HepG2 (cell line): ENCODE data around the gene ATP2A2. TPM values are rescaled to one million over a fixed set of nuclear protein-coding genes. Genes with fewer than 3 reads are reported as not detected.

Experiments
- AHR ChIP-seq: IDR thresholded peaks from 2 replicates; pipeline ENCODE4 v1.6.1; 2018; ENCODE audit warnings: missing genetic modification reagents, missing compliant biosample characterization
- BHLHE40 ChIP-seq: IDR thresholded peaks from 2 replicates; pipeline ENCODE4 v1.6.1; 2011; ENCODE audit warnings: low read length, improper control_type of control experiment
- CCAR2 ChIP-seq: fragments of 200-400 bp; formaldehyde crosslinking; optimal IDR thresholded peaks from 2 replicates; pipeline ENCODE3; 2018; ENCODE audit warnings: low read depth, mild to moderate bottlenecking, low read length, moderate library complexity
- CERS6 ChIP-seq: sonication (generic); formaldehyde crosslinking; IDR thresholded peaks from 2 replicates; pipeline ENCODE4 v1.5.0; 2020; ENCODE audit warnings: missing genetic modification reagents
- E2F2 ChIP-seq: sonication (generic); formaldehyde crosslinking; IDR thresholded peaks from 2 replicates; pipeline ENCODE4 v1.4.0; 2020; ENCODE audit warnings: missing genetic modification reagents, borderline replicate concordance
- ELF1 ChIP-seq: sonication (generic); formaldehyde crosslinking; IDR thresholded peaks from 2 replicates; pipeline ENCODE4 v1.4.0; 2020; ENCODE audit warnings: missing genetic modification reagents
- FOXK1 ChIP-seq: sonication (generic); formaldehyde crosslinking; IDR thresholded peaks from 2 replicates; pipeline ENCODE4 v1.4.0; 2020; ENCODE audit warnings: low read depth, missing genetic modification reagents, borderline replicate concordance
- GPN1 ChIP-seq: sonication (generic); formaldehyde crosslinking; IDR thresholded peaks from 2 replicates; pipeline ENCODE4 v1.5.1; 2020; ENCODE audit warnings: missing genetic modification reagents, borderline replicate concordance
- HMGXB4 ChIP-seq, 2 experiments: sonication (generic) in 1 of 2; formaldehyde crosslinking in 1 of 2; IDR thresholded peaks; 2 replicates each; pipeline versions ENCODE4 v1.4.0 to v1.6.1; 2018 to 2020; ENCODE audit warnings: missing genetic modification reagents in 2 of 2, borderline replicate concordance in 1 of 2, low read depth in 1 of 2, mild to moderate bottlenecking in 1 of 2, missing biosample characterization in 1 of 2
- HNRNPL ChIP-seq: fragments of 200-400 bp; formaldehyde crosslinking; IDR thresholded peaks from 2 replicates; pipeline ENCODE4 v1.6.1; 2017; ENCODE audit warnings: mild to moderate bottlenecking, low read depth, low read length
- HNRNPUL1 ChIP-seq: fragments of 200-400 bp; formaldehyde crosslinking; IDR thresholded peaks from 2 replicates; pipeline ENCODE4 v1.6.1; 2017; ENCODE audit warnings: low read depth, mild to moderate bottlenecking, low read length, moderate library complexity
- JDP2 ChIP-seq: sonication (generic); formaldehyde crosslinking; IDR thresholded peaks from 2 replicates; pipeline ENCODE4 v1.8.1; 2022; ENCODE audit warnings: missing genetic modification reagents, borderline replicate concordance
- JUNB ChIP-seq: sonication (generic); formaldehyde crosslinking; IDR thresholded peaks from 2 replicates; pipeline ENCODE4 v1.8.0; 2022; ENCODE audit warnings: missing genetic modification reagents, mild to moderate bottlenecking, borderline replicate concordance
- MAFK ChIP-seq, 2 experiments: IDR thresholded peaks in 1 of 2; conservative IDR thresholded peaks in 1 of 2; 2 replicates each; pipeline ENCODE4 v1.6.1; 2011; ENCODE audit warnings: improper control_type of control experiment in 2 of 2, low read length in 2 of 2
- MTA3 ChIP-seq: sonication (generic); formaldehyde crosslinking; IDR thresholded peaks from 2 replicates; pipeline ENCODE4 v1.4.0; 2020; ENCODE audit warnings: missing genetic modification reagents
- NFATC3 ChIP-seq: sonication (generic); formaldehyde crosslinking; IDR thresholded peaks from 2 replicates; pipeline ENCODE4 v1.5.1; 2020; ENCODE audit warnings: mild to moderate bottlenecking, missing genetic modification reagents
- NR2C2 ChIP-seq: sonication (generic); formaldehyde crosslinking; IDR thresholded peaks from 2 replicates; pipeline ENCODE4 v1.4.0; 2020; ENCODE audit warnings: missing genetic modification reagents, mild to moderate bottlenecking, moderate library complexity, borderline replicate concordance
- ONECUT2 ChIP-seq: sonication (generic); formaldehyde crosslinking; IDR thresholded peaks from 2 replicates; pipeline ENCODE4 v1.4.0; 2020; ENCODE audit warnings: missing genetic modification reagents
- SOX13 ChIP-seq, 3 experiments: fragments of 450-650 bp in 1 of 3; sonication (generic) in 1 of 3; formaldehyde crosslinking in 1 of 3; IDR thresholded peaks in 2 of 3; conservative IDR thresholded peaks in 1 of 3; 2 replicates each; pipeline versions ENCODE4 v1.5.0 to v1.6.1; 2016 to 2020; ENCODE audit warnings: antibody characterized with exemption in 1 of 3, mild to moderate bottlenecking in 1 of 3, missing compliant biosample characterization in 1 of 3, missing genetic modification reagents in 1 of 3, moderate library complexity in 1 of 3
- SP2 ChIP-seq: sonication (generic); formaldehyde crosslinking; IDR thresholded peaks from 2 replicates; pipeline ENCODE4 v1.5.1; 2020; ENCODE audit warnings: mild to moderate bottlenecking, missing genetic modification reagents
- ZBTB7B ChIP-seq: sonication (generic); formaldehyde crosslinking; IDR thresholded peaks from 2 replicates; pipeline ENCODE4 v1.4.0; 2020; ENCODE audit warnings: missing genetic modification reagents
- ZFP90 ChIP-seq: sonication (generic); formaldehyde crosslinking; IDR thresholded peaks from 2 replicates; pipeline ENCODE4 v1.8.0; 2022; ENCODE audit warnings: missing genetic modification reagents, mild to moderate bottlenecking, inconsistent platforms, borderline replicate concordance
- ZMYM4 ChIP-seq: sonication (generic); formaldehyde crosslinking; IDR thresholded peaks from 2 replicates; pipeline ENCODE4 v1.8.1; 2023; ENCODE audit warnings: mild to moderate bottlenecking, missing genetic modification reagents
- ZNF136 ChIP-seq: sonication (generic); formaldehyde crosslinking; IDR thresholded peaks from 2 replicates; pipeline ENCODE4 v1.8.1; 2022; ENCODE audit warnings: low read depth, mild to moderate bottlenecking, moderate library complexity, missing genetic modification reagents
- ZNF296 ChIP-seq: sonication (generic); formaldehyde crosslinking; conservative IDR thresholded peaks from 2 replicates; pipeline ENCODE4 v1.5.0; 2020; ENCODE audit warnings: mild to moderate bottlenecking, missing genetic modification reagents
- ZNF382 ChIP-seq: sonication (generic); formaldehyde crosslinking; IDR thresholded peaks from 2 replicates; pipeline ENCODE4 v1.5.0; 2020; ENCODE audit warnings: missing genetic modification reagents, mild to moderate bottlenecking, borderline replicate concordance
- polyA plus RNA-seq, 8 experiments: library from polyadenylated mRNA; depleted of rRNA in 3 of 8; stranded (reverse) in 7 of 8; unstranded in 1 of 8; fragments of >200 nt; fragmentation: Illumina TruSeq in 4 of 8; extraction: Trizol in 4 of 8; gene quantifications; 2 replicates each; pipeline versions ENCODE4 v1.2.1 to v1.2.3, GENCODE V29; 2011 to 2016; ENCODE audit warnings: low read depth in 4 of 8, missing spikeins in 1 of 8, mixed read lengths in 1 of 8; ENCODE audit not compliant: insufficient read depth in 1 of 8
- total RNA-seq, 5 experiments: library from RNA; depleted of rRNA; stranded (reverse); fragments of >200 nt; fragmentation: Illumina TruSeq; extraction: Trizol; gene quantifications; 2 replicates each; pipeline ENCODE4 v1.2.3, GENCODE V29; 2016; ENCODE audit warnings: low read depth in 1 of 5

The ATP2A2 gene
- total and polyA plus RNA-seq, 2 of the 13 experiments (the other 11 are each of a cell fraction or from before 2014, with no cell fraction given), result 35.4 to 85.5 TPM

GRCh38 chr12:110247340-110248095 lies 33.5 kb upstream of the ATP2A2 start (continued):
- TF ChIP-seq E2F2 (CRISPR knock-in tag) (no peak), MTA3 (no peak), ELF1 (CRISPR knock-in tag) (peak; percentile 18; the same call in 1 of the 2 replicates), HMGXB4 (CRISPR knock-in tag; IDR thresholded peaks at IDR 0.05; ENCODE audit: borderline replicate concordance in 1 of 2, low read depth in 1 of 2) (peak; percentile 27 to 51; a peak in 1 of 4 replicates), SP2 (CRISPR knock-in tag) (no peak), HNRNPUL1 (no peak), NFATC3 (CRISPR knock-in tag) (no peak), ZNF382 (no peak), JDP2 (CRISPR knock-in tag) (no peak), ZFP90 (peak; percentile 63; the same call in 1 of the 2 replicates), MAFK (conservative IDR thresholded peaks at IDR 0.05 in 1 of 2, IDR thresholded peaks at IDR 0.05 in 1 of 2; ENCODE audit: low read length in 2 of 2) (no peak), CCAR2 (no peak), SOX13 (IDR thresholded peaks at IDR 0.05) (no peak; the same call in 1 of the 2 replicates), SOX13 (CRISPR knock-in tag; conservative IDR thresholded peaks at IDR 0.05 in 1 of 2, IDR thresholded peaks at IDR 0.05 in 1 of 2) (peak in 1 of 2 experiments; percentile 42; a peak in 2 of 4 replicates), FOXK1 (CRISPR knock-in tag) (0 out of 2 replicates have a peak, but pooled peaks have one; percentile 21), ZNF136 (CRISPR knock-in tag) (no peak), JUNB (CRISPR knock-in tag) (no peak), ZNF296 (CRISPR knock-in tag) (no peak), ZMYM4 (CRISPR knock-in tag) (peak; percentile 70; the same call in 1 of the 2 replicates), AHR (CRISPR knock-in tag) (no peak), GPN1 (CRISPR knock-in tag) (no peak), ZBTB7B (CRISPR knock-in tag) (peak; percentile 55; the same call in 1 of the 2 replicates), NR2C2 (CRISPR knock-in tag) (no peak), BHLHE40 (peak; percentile 21; the same call in 1 of the 2 replicates), CERS6 (CRISPR knock-in tag) (no peak), HNRNPL (peak; percentile 97), ONECUT2 (CRISPR knock-in tag) (no peak)
